Pons (tissue), 1 donor: Measurements from ENCODE around the gene TMEM143.
A peak's percentile ranks its signal among the peaks of the same experiment; 100 is the strongest.
"Not testable (repeated sequence)": the region's sequence is repeated elsewhere in the genome, so short reads cannot be mapped to it uniquely, and the experiment has no call there.

Experiments used
- DNase-seq: peaks from one replicate; pipeline ENCODE4 v3.0.0-alpha.2; 2016; ENCODE audit warnings: low spot score

Gene TMEM143

GRCh38 chr19:48296963-48297734, 66.6 kb downstream of the TMEM143 start:
- DNase-seq = no peak

GRCh38 chr19:48295458-48295857, 68.3 kb downstream of the TMEM143 start:
- DNase-seq = no peak

GRCh38 chr19:48292798-48293197, 70.9 kb downstream of the TMEM143 start:
- DNase-seq = no peak

GRCh38 chr19:48291489-48291815, 72.3 kb downstream of the TMEM143 start:
- not testable (repeated sequence) for DNase-seq

- peak; percentile 50 for DNase-seq
Measured at GRCh38 chr19:48290771-48291488, 72.8 kb downstream of the TMEM143 start.

GRCh38 chr19:48290401-48290770, 73.4 kb downstream of the TMEM143 start:
- no peak for DNase-seq

GRCh38 chr19:48287748-48288147, 76.0 kb downstream of the TMEM143 start:
- no peak for DNase-seq

- no peak for DNase-seq
Measured at GRCh38 chr19:48284896-48285295, 78.8 kb downstream of the TMEM143 start.

GRCh38 chr19:48283908-48284307, 79.8 kb downstream of the TMEM143 start:
- DNase-seq = no peak
